ENCODE measurements around the gene ZNF511. TPM values are rescaled to one million over a fixed set of nuclear protein-coding genes. Genes with fewer than 3 reads are reported as not detected.
A peak's percentile ranks its signal among the peaks of the same experiment; 100 is the strongest.

Gene ZNF511
- total RNA-seq, 1 donor from 2014 or later = 27.8 TPM

- DNase-seq (ENCODE audit: low spot score) (peak; percentile 49), ATAC-seq (no peak)
- intact Hi-C loops (cut with DNase I) = loop anchor here (10.0 kb wide), 1 partner anchor 198 kb away; the partner anchor contains the start of gene CYP2E1
These were observed 18.3 kb downstream of the ZNF511 start for GRCh38 chr10:133326745-133327650.

- intact Hi-C loops (cut with DNase I) = loop anchor here (10.0 kb wide), 1 partner anchor 197 kb away; the partner anchor contains the start of gene CYP2E1
- DNase-seq (ENCODE audit: low spot score) (peak; percentile 55), ATAC-seq (no peak)
These were observed 19.1 kb downstream of the ZNF511 start for GRCh38 chr10:133327651-133328357.

- DNase-seq (ENCODE audit: low spot score) = peak; percentile 57
- intact Hi-C loops (cut with DNase I) = loop anchor here (10.0 kb wide), 1 partner anchor 196 kb away; the partner anchor contains the start of gene CYP2E1
- ATAC-seq = no peak
These were observed 19.9 kb downstream of the ZNF511 start for GRCh38 chr10:133328358-133329343.

- ATAC-seq (peak; percentile 88), DNase-seq (ENCODE audit: low spot score) (peak; percentile 94)
- intact Hi-C loops (cut with DNase I) = loop anchor here (10.0 kb wide), 1 partner anchor 195 kb away; the partner anchor contains the start of gene CYP2E1
These were observed 20.9 kb downstream of the ZNF511 start for GRCh38 chr10:133329491-133330202.

GRCh38 chr10:133332936-133333699, 24.4 kb downstream of the ZNF511 start:
- DNase-seq (ENCODE audit: low spot score) = peak; percentile 52
- no peak for ATAC-seq
- intact Hi-C loops (cut with DNase I) = no loop called here

DNA sequence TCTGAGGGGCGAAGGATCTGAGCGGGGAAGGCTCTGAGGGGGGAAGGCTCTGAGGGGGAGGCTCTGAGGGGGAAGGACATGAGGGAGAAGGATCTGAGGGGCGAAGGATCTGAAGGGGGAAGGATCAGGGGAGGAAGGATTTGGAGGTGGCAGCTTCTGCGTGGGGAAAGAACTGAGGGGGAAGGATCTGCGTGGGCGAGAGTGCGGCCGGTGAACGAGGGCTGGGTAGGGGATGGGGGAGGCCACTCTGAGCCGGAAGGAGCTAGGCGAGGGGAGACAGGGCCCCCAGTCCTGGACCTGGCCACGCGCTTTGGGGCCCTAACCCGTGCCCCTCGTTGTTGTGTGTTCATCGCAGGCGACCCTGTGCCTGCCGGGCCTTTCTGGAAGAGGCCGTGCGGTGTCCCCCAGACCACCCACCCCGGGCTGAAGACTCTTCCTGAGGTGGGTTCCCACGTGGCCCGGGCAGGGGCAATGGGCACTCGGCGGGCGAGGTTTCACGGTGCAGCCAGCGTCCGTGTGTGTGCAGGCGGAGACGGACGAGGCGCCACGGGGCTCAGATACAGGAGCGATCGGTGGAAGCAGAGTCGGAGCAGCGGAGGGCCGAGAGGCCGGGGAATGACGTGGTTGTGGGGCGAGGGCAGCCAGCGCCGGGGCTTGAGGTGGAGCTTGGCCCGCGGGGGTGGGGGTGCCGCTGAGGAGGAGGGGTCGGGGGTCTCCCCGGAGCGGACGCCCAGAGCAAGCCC, 26.0 kb downstream of the ZNF511 start:
- DNase-seq (ENCODE audit: low spot score) = peak; percentile 63
- intact Hi-C loops (cut with DNase I) = no loop called here
- ATAC-seq = peak; percentile 45

GRCh38 chr10:133335246-133336117, 26.8 kb downstream of the ZNF511 start:
- peak; percentile 42 for ATAC-seq
- peak; percentile 87 for DNase-seq (ENCODE audit: low spot score)
- intact Hi-C loops (cut with DNase I) = no loop called here

DNA sequence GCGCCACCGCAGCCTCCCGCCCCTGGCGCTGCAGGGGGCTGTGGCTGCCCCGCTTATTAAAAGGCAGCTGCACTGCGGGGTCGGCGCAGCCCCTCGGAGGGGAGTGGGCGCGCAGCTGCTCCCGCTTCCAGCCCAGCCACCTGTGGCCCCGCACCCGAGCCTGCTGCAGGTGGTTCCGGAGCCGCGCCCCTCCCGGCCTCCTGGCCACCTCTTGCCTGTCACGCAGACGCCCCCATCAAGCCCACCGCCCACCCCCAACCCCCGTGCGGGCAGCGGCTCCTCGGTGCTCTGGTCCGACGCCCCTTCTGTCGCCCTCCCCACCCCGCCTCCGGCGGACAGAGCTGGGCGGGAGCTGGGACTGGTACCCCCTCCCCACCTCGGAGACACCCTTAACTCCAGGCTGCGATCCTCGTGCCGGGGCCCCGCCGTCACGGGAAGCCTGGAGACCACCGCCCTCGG, 27.4 kb downstream of the ZNF511 start:
- no peak for ATAC-seq
- intact Hi-C loops (cut with DNase I) = no loop called here

DNA sequence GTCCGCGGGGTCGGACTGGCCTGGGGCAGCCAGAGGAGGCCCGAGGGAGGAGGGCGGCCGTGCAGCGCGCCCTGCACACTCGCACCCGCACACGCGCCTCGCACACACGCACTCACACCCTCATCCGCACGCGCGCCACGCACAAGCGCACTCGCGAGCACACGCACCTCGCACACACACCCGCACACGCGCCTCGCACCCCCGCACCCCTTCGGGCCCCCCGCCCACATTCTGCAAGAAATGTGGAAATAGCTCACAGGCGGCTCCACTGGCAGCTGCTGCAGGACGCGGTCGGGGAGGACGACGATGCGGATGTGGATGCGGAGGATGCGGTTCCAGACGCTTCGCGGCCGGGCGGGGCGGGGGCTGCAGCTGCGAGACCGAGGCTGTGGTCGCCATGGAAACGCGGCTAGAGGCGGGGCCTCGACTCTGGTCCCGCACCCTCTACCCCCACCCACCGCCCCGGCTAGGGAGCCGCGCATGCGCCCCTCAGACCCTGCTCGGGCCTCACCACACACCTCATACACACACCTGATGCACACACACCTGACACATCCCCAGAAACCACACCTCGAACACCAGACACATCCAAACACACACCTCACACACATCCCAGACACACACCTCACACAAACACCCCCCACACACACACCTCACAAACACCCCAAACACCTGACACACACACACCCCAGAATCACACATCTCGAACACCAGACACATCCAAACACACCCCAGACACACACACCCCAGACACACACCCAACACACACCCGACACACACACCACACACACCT, 28.1 kb downstream of the ZNF511 start, which contains the start of gene CALY:
Gene CALY, minus strand, starts transcription at position 320 of the 793 bp plus-strand sequence. CDS start 7,907 bp downstream, outside the sequence.
- intact Hi-C loops (cut with DNase I) = no loop called here
- DNase-seq (ENCODE audit: low spot score) (peak; percentile 66), ATAC-seq (no peak)

More for the DNA sequence above, 27.4 kb downstream of the ZNF511 start:
- peak; percentile 59 for DNase-seq (ENCODE audit: low spot score)

- ATAC-seq = no peak
- intact Hi-C loops (cut with DNase I) = no loop called here
- DNase-seq (ENCODE audit: low spot score) = no peak
These were observed 28.6 kb downstream of the ZNF511 start for GRCh38 chr10:133337370-133337725.

DNA sequence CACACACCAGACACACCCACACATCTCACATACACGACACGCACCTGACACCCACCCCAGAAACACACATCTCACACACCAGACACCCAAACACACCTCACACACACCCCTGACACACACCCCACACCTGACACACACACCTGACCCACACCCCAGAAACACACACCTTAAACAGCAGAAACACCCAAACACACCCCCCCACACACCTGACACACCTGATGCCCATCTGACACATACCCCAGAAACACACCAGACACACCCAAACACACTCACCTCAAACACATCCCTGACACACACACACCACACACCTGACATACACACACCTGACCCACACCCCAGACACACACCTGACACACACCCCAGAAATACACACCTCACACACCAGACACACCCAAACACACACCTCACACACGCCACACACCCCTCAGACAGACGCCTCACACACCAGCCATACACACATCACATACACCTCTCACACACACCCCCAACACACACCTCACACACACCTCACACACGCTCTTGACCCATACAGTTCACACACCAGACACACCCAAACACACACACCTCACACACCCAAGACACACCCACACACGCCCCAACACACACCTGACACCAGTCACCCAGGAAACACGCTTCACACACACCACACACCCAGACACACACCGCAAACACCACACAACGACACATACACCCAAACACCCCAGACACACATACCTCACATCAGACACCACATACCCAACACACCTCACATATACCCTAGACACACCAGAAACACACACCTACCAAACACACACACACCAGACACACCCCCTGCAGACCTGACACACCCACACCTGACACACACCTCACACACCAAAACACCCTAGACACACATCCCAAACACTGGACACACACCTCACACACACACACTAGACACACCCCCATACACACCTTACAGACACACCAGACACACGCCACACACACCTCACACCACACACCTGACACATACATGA, 29.7 kb downstream of the ZNF511 start:
- ATAC-seq (no peak), DNase-seq (ENCODE audit: low spot score) (no peak)
- intact Hi-C loops (cut with DNase I) = no loop called here

DNA sequence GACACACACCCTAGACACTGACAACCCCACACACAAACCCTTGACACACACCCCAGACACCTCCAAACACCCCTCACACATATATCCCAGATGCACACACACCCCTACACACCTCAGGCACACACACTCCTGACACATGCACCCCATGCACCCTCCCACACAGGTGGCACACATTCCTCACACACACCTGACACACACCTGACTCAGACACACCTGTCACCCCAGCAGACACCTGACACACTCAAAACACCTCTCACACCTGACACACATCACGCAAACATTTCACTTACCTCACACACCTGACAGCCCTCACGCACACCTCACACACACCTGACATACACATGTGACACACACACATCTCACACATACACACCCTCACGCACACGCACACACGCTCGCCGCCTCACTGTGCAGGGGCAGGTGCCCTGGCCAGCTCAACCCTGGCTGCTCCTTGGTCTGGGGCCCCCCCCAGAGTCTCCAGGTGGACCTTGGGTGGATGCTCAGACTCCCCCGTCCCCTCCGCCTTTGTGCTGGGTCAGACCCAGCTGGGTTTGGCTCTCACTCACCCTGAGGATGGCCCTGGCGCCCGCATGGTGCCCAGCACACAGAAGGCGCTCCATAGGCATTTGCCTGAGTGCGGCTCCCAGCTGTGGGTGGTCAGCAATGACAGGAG, 31.1 kb downstream of the ZNF511 start:
- DNase-seq (ENCODE audit: low spot score) = no peak
- intact Hi-C loops (cut with DNase I) = no loop called here
- ATAC-seq = no peak

GRCh38 chr10:133341983-133342382, 33.3 kb downstream of the ZNF511 start:
- DNase-seq (ENCODE audit: low spot score) (no peak), ATAC-seq (no peak)
- intact Hi-C loops (cut with DNase I) = no loop called here

Measured in sciatic nerve (tissue), 2 donors.